ENCODE measurements around the gene FOXD2.
"Not testable (repeated sequence)": the region's sequence is repeated elsewhere in the genome, so short reads cannot be mapped to it uniquely, and the experiment has no call there.

FOXD2 gene

DNA sequence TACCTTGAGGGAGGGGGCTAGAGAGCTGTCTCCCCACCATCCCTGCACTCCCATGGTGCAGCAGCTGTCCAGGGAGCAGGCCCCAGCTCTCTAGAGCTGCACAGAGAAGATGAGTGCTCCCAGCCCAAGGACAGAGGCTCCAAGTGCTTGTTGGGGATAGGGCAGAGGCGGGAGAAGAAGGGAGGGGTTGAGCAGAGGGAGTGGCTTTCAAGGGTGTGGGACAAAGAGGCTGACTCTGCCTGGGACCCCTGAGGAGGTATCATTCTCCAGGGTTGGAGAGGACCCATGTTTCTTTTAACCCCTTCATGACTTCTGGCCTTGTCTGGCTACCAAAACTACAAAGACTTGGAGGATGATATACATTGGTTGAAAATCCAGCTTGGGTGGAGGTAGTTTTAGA lies 14.6 kb downstream of the FOXD2 start:
- Histone ChIP-seq H3K36me3 (ENCODE audit: control insufficient read depth, insufficient read depth, low read length) (no peaks in the 10 kb centered on the region), H3K9me3 (ENCODE audit: control insufficient read depth, low read length) (no peaks in the 10 kb centered on the region), H3K27ac (ENCODE audit: low read depth, low read length, severe bottlenecking) (no peak overlapping the region), H3K4me1 (ENCODE audit: control insufficient read depth, insufficient read depth, low read length, poor library complexity, severe bottlenecking) (no peaks in the 10 kb centered on the region), H3K4me3 (ENCODE audit: extremely low read depth, insufficient read depth, low read length, poor library complexity, severe bottlenecking) (no peak overlapping the region)
- WGBS, 2 experiments (ENCODE audit: insufficient coverage in 2 of 2) = 43 to 60% methylated on average over 1 of the region's 1 CpG

DNA sequence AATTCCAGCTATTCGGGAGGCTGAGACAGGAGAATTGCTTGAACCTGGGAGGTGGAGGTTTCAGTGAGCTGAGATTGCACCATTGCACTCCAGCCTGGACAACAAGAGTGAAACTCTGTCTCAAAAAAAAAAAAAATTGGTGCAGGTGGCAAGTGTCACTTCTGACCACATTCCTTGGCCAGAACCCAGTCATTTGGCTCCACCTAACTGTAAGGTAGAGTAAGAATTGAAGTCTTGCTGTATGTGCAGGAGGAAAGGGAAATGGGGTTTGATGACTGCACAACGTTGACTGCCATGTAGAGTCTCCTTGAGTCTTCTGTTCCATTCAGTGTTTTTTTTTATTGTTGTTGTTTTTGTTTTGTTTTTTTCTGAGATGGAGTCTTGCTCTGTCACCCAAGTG lies 16.1 kb downstream of the FOXD2 start:
- H3K9me3 ChIP-seq (ENCODE audit: control insufficient read depth, low read length); H3K36me3 ChIP-seq (ENCODE audit: control insufficient read depth, insufficient read depth, low read length); H3K27ac ChIP-seq (ENCODE audit: low read depth, low read length, severe bottlenecking); H3K4me1 ChIP-seq (ENCODE audit: control insufficient read depth, insufficient read depth, low read length, poor library complexity, severe bottlenecking); H3K4me3 ChIP-seq (ENCODE audit: extremely low read depth, insufficient read depth, low read length, poor library complexity, severe bottlenecking): not testable (repeated sequence)
- WGBS, 2 experiments (ENCODE audit: insufficient coverage in 2 of 2) = 91 to 100% methylated on average over 1 to 2 of the region's 2 CpGs

DNA sequence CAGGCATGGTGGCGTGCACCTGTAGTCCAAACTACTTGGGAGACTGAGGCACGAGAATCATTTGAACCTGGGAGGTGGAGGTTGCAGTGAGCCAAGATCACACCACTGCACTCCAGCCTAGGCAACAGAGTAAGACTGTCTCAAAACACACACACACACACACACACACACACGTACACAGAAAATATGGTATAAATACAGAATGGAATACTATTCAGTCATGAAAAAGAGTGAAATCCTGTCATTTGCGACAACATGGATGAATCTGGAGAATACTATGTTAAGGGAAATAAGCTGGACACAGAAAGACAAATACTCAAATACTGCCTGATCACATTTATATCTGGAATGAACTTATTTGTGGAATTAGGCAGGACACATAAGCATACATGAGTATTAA lies 18.4 kb downstream of the FOXD2 start:
- Histone ChIP-seq H3K36me3 (ENCODE audit: control insufficient read depth, insufficient read depth, low read length) (no peaks in the 10 kb centered on the region), H3K4me1 (ENCODE audit: control insufficient read depth, insufficient read depth, low read length, poor library complexity, severe bottlenecking) (no peaks in the 10 kb centered on the region), H3K9me3 (ENCODE audit: control insufficient read depth, low read length) (no peaks in the 10 kb centered on the region), H3K27ac (ENCODE audit: low read depth, low read length, severe bottlenecking) (no peak overlapping the region), H3K4me3 (ENCODE audit: extremely low read depth, insufficient read depth, low read length, poor library complexity, severe bottlenecking) (no peak overlapping the region)
- WGBS, 2 experiments (ENCODE audit: insufficient coverage in 2 of 2) = 83% methylated on average over 1 of the region's 4 CpGs; no CpG with 5 or more reads in 1 of the 2 experiments

DNA sequence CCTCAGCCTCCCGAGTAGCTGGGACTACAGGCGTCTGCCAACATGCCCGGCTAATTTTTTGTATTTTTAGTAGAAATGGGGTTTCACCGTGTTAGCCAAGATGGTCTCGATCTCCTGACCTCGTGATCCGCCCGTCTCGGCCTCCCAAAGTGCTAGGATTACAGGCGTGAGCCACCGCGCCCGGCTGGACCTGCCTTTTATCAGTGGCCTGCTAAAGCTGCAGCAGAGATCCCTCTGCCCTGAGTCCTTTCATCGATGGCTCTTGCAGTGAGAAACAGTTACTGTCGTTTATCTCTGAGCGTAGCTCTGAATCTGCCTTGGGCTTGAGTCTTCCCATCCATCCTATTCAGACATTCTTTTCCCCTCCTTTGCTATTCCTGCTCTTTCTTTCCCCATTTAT lies 19.7 kb downstream of the FOXD2 start:
- not testable (repeated sequence) for H3K9me3 ChIP-seq (ENCODE audit: control insufficient read depth, low read length); H3K4me1 ChIP-seq (ENCODE audit: control insufficient read depth, insufficient read depth, low read length, poor library complexity, severe bottlenecking); H3K4me3 ChIP-seq (ENCODE audit: extremely low read depth, insufficient read depth, low read length, poor library complexity, severe bottlenecking); H3K36me3 ChIP-seq (ENCODE audit: control insufficient read depth, insufficient read depth, low read length); H3K27ac ChIP-seq (ENCODE audit: low read depth, low read length, severe bottlenecking)
- WGBS, 2 experiments (ENCODE audit: insufficient coverage in 2 of 2) = 83 to 94% methylated on average over 9 to 12 of the region's 16 CpGs

- Histone ChIP-seq H3K36me3 (ENCODE audit: control insufficient read depth, insufficient read depth, low read length) (no peaks in the 10 kb centered on the region), H3K27ac (ENCODE audit: low read depth, low read length, severe bottlenecking) (no peak overlapping the region), H3K9me3 (ENCODE audit: control insufficient read depth, low read length) (no peaks in the 10 kb centered on the region), H3K4me1 (ENCODE audit: control insufficient read depth, insufficient read depth, low read length, poor library complexity, severe bottlenecking) (no peaks in the 10 kb centered on the region), H3K4me3 (ENCODE audit: extremely low read depth, insufficient read depth, low read length, poor library complexity, severe bottlenecking) (no peak overlapping the region)
- WGBS, 2 experiments (ENCODE audit: insufficient coverage in 2 of 2) = 57 to 63% methylated on average over 6 to 9 of the region's 11 CpGs
These were observed 21.5 kb downstream of the FOXD2 start for GRCh38 chr1:47459253-47459788.

DNA sequence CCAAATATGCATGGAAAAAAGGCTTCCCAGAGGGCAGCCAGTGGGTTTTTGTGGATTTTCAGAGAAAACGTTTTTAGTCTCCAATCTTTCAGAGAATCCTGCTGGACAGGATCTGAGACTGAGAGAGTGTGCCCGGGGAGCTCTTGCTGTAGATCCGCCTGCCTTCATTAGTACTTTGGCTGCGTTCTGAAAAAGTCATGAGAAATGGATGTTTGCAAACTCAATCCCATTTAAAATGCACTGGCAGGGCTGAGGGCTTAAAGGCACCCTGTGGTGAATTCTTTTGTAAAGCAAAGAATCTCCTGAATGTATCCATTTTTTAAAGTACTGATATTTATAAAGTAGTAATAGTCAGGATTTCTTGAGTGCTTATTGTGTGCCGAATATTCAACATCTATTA lies 22.2 kb downstream of the FOXD2 start:
- Histone ChIP-seq H3K4me3 (ENCODE audit: extremely low read depth, insufficient read depth, low read length, poor library complexity, severe bottlenecking) (no peak overlapping the region), H3K9me3 (ENCODE audit: control insufficient read depth, low read length) (no peaks in the 10 kb centered on the region), H3K36me3 (ENCODE audit: control insufficient read depth, insufficient read depth, low read length) (no peaks in the 10 kb centered on the region), H3K4me1 (ENCODE audit: control insufficient read depth, insufficient read depth, low read length, poor library complexity, severe bottlenecking) (no peaks in the 10 kb centered on the region), H3K27ac (ENCODE audit: low read depth, low read length, severe bottlenecking) (no peak overlapping the region)
- 11 to 15% methylated on average over 4 of the region's 5 CpGs for WGBS, 2 experiments (ENCODE audit: insufficient coverage in 2 of 2)

GRCh38 chr1:47460456-47460855 lies 22.6 kb downstream of the FOXD2 start:
- no peaks in the 10 kb centered on the region for H3K4me1 ChIP-seq (ENCODE audit: control insufficient read depth, insufficient read depth, low read length, poor library complexity, severe bottlenecking)
- H3K27ac ChIP-seq (ENCODE audit: low read depth, low read length, severe bottlenecking) = no peak overlapping the region
- no peaks in the 10 kb centered on the region for H3K9me3 ChIP-seq (ENCODE audit: control insufficient read depth, low read length)
- H3K4me3 ChIP-seq (ENCODE audit: extremely low read depth, insufficient read depth, low read length, poor library complexity, severe bottlenecking) = no peak overlapping the region
- H3K36me3 ChIP-seq (ENCODE audit: control insufficient read depth, insufficient read depth, low read length) = no peaks in the 10 kb centered on the region

GRCh38 chr1:47465605-47466004 lies 27.8 kb downstream of the FOXD2 start:
- Histone ChIP-seq H3K27ac (ENCODE audit: low read depth, low read length, severe bottlenecking) (no peak overlapping the region), H3K4me3 (ENCODE audit: extremely low read depth, insufficient read depth, low read length, poor library complexity, severe bottlenecking) (no peak overlapping the region), H3K9me3 (ENCODE audit: control insufficient read depth, low read length) (no peaks in the 10 kb centered on the region), H3K36me3 (ENCODE audit: control insufficient read depth, insufficient read depth, low read length) (no peaks in the 10 kb centered on the region), H3K4me1 (ENCODE audit: control insufficient read depth, insufficient read depth, low read length, poor library complexity, severe bottlenecking) (no peaks in the 10 kb centered on the region)
- 82% methylated on average over 3 of the region's 3 CpGs for WGBS, 2 experiments (ENCODE audit: insufficient coverage in 2 of 2)

GRCh38 chr1:47468709-47469389 lies 31.0 kb downstream of the FOXD2 start:
- H3K4me1 ChIP-seq (ENCODE audit: control insufficient read depth, insufficient read depth, low read length, poor library complexity, severe bottlenecking) = no peaks in the 10 kb centered on the region
- H3K9me3 ChIP-seq (ENCODE audit: control insufficient read depth, low read length) = no peaks in the 10 kb centered on the region
- 72 to 75% methylated on average over 1 to 3 of the region's 4 CpGs for WGBS, 2 experiments (ENCODE audit: insufficient coverage in 2 of 2)
- no peak overlapping the region for H3K4me3 ChIP-seq (ENCODE audit: extremely low read depth, insufficient read depth, low read length, poor library complexity, severe bottlenecking)
- H3K36me3 ChIP-seq (ENCODE audit: control insufficient read depth, insufficient read depth, low read length) = no peaks in the 10 kb centered on the region
- H3K27ac ChIP-seq (ENCODE audit: low read depth, low read length, severe bottlenecking) = no peak overlapping the region

DNA sequence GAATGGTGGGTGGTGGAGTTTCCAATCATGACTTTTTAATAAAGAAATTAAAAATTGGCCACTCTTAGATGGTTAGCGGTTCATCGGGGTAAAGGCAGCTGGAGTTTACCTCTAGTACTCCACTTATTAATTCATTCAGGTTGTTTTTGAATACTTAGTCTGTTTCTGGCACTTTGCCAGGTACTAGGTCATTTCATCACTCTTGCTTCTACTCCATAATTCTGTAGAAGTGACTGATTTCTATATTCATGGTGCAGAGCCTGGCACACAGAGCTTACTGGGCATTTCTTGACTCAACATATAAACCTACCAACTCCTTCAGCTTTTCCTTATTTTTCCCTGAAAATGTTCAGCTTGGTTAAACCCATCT lies 31.5 kb downstream of the FOXD2 start:
- no CpG with 5 or more reads among the region's 2 CpGs for WGBS, 2 experiments (ENCODE audit: insufficient coverage in 2 of 2)
- H3K9me3 ChIP-seq (ENCODE audit: control insufficient read depth, low read length) = no peaks in the 10 kb centered on the region
- no peaks in the 10 kb centered on the region for H3K36me3 ChIP-seq (ENCODE audit: control insufficient read depth, insufficient read depth, low read length)
- no peak overlapping the region for H3K4me3 ChIP-seq (ENCODE audit: extremely low read depth, insufficient read depth, low read length, poor library complexity, severe bottlenecking)
- H3K27ac ChIP-seq (ENCODE audit: low read depth, low read length, severe bottlenecking) = no peak overlapping the region
- H3K4me1 ChIP-seq (ENCODE audit: control insufficient read depth, insufficient read depth, low read length, poor library complexity, severe bottlenecking) = no peaks in the 10 kb centered on the region

GRCh38 chr1:47469910-47470309 lies 32.1 kb downstream of the FOXD2 start:
- Histone ChIP-seq H3K4me1 (ENCODE audit: control insufficient read depth, insufficient read depth, low read length, poor library complexity, severe bottlenecking) (no peaks in the 10 kb centered on the region), H3K27ac (ENCODE audit: low read depth, low read length, severe bottlenecking) (no peak overlapping the region), H3K9me3 (ENCODE audit: control insufficient read depth, low read length) (no peaks in the 10 kb centered on the region), H3K36me3 (ENCODE audit: control insufficient read depth, insufficient read depth, low read length) (no peaks in the 10 kb centered on the region), H3K4me3 (ENCODE audit: extremely low read depth, insufficient read depth, low read length, poor library complexity, severe bottlenecking) (no peak overlapping the region)
- whole genome bisulfite sequencing, 2 experiments (ENCODE audit: insufficient coverage in 2 of 2) = 88 to 95% methylated on average over 3 to 6 of the region's 7 CpGs

All from mesodermal cell (in vitro differentiated cells).